Eye (tissue), 1 donor: Measurements from ENCODE around the gene GOLGA6L25.
"Not testable (repeated sequence)": the region's sequence is repeated elsewhere in the genome, so short reads cannot be mapped to it uniquely, and the experiment has no call there.

Experiments used
- DNase-seq: peaks from one replicate; pipeline ENCODE4 v3.0.0-alpha.2; 2015

GOLGA6L25 gene, protein sequence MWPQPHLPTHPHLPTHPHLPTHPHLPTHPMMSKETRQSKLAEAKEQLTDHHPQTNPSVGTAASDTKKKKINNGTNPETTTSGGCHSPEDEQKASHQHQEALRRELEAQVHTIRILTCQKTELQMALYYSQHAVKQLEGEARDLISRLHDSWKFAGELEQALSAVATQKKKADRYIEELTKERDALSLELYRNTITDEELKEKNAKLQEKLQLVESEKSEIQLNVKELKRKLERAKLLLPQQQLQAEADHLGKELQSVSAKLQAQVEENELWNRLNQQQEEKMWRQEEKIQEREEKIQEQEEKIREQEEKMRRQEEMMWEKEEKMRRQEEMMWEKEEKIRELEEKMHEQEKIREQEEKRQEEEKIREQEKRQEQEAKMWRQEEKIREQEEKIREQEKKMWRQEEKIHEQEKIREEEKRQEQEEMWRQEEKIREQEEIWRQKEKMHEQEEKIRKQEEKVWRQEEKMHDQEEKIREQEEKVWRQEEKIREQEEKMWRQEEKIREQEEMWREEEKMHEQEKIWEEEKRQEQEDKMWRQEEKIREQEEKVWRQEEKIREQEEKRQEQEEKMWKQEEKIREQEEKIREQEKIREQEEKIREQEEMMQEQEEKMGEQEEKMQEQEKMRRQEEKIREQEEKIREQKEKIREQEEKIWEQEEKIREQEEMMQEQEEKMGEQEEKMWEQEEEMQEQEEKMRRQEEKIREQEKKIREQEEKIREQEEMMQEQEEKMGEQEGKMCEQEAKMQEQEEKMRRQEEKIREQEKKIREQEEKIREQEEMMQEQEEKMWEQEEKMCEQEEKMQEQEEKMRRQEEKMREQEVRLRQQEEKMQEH

GRCh38 chr15:28553268-28553667, at the start of gene GOLGA6L25:
Gene GOLGA6L25 (plus strand): TSS chr15:28553568. CDS start chr15:28553629, 61 bp downstream.
- not testable (repeated sequence) for DNase-seq

DNA sequence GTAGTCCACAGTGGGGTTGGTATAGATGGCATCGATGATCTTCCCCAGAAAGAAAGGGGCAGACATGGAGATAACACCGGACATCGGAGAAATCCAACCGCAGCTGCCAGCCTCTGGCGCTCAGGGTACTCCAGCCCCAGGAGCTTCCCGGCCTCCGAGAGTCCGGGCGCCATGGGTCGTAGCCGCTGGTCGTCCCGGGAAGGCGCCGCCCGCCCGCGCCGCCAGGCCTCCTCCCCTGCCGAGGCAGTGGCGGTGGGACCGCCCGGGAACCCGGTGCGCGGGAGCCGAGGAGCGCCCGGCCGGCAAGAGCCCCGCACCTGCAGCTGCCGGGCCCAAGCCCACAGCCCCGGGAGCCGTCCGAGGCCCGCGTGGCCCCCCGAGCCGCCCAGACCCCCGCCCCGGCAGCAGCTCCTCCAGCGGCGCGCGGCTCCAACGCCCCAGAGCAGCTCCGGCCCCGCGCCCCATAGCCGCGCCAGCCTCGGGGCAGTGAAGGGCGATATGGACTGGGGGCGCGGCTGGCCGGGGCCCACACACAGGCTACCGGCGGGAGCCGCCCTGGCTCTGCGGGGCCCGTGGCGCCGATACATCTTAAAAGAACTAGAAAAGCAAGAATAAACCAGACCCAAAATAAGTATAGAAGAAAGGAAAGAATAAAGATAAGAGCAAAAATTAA, 45.0 kb upstream of the GOLGA6L25 start:
- not testable (repeated sequence) for DNase-seq

GRCh38 chr15:28514128-28514527, 39.2 kb upstream of the GOLGA6L25 start:
- DNase-seq = not testable (repeated sequence)

DNA sequence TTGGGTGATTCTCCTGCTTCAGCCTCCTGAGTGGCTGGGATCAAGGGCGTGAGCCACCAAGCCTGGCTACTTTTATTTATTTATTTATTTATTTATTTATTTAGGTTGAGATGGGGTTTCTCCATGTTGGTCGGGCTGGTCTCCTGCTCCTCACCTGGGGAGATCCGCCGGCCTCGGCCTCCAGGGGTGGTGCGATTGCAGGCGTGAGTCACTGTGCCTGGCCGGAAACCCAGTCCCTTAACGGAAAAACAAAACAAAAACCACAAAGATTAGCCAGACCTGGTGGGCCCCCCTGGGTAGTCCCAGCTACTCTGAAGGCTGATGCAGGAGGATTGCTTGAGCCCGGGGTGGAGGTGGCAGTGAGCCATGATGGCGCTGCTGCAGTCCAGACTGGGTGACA, 38.2 kb upstream of the GOLGA6L25 start:
- DNase-seq = not testable (repeated sequence)

DNA sequence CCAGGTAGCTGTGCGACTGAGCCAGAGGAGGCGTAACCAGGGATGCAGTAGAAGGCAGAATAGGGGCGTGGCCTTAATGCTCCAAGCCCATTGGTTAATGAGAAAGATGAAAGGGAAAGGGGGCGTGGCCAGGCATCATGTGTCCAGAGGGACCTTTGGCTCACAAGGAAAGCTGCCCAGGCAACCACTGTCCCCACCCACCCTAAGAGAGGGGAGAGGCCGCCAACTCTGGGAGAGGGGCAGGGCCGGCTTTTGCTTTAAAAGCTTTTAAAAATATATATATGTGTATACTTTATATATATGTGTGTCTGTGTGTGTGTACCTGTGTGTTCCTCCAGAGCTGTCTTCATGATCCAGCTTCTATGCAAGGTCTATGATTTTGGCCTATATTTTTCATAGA, 20.4 kb upstream of the GOLGA6L25 start, which contains the start of gene GOLGA8G:
Gene GOLGA8G (minus strand): TSS at position 18 of the 400 bp plus-strand sequence. CDS start 62 bp downstream, outside the sequence.
- not testable (repeated sequence) for DNase-seq

GRCh38 chr15:28573351-28573750, 20.0 kb downstream of the GOLGA6L25 start:
- DNase-seq = not testable (repeated sequence)

DNA sequence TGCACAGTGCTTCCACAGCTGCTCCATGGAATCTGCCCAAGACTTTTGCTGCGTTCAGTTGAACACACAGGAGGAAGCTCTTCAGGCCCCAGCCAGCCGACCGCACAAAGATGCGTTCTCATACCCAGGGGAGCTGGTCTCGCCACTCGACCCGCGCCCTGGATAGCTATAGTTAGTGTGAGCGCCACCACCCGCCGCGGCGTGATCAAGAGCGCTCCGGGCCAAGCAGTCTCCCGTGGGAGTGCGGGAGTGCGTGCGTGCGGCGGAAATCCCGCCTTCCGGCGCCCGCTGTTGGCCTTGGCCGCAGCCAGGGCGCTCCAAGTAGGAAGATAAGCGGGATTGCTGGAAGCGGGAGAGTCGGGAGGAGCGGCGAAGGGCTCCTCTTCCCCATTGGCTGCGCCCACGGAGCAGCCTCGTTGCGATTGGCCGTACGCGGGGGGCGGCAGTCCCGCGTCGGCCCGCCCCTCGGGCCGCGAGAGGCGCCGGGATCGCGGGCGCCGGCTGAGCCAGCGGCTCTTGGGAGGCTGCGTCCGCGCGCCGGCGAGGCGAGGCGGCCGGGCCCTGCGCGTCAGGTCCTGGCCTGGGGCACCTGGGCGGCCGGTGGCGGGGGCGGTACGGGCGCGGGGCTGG, 35.7 kb downstream of the GOLGA6L25 start:
- DNase-seq = not testable (repeated sequence)

- DNase-seq = not testable (repeated sequence)
Observed at GRCh38 chr15:28589769-28590168, 36.4 kb downstream of the GOLGA6L25 start.

DNA sequence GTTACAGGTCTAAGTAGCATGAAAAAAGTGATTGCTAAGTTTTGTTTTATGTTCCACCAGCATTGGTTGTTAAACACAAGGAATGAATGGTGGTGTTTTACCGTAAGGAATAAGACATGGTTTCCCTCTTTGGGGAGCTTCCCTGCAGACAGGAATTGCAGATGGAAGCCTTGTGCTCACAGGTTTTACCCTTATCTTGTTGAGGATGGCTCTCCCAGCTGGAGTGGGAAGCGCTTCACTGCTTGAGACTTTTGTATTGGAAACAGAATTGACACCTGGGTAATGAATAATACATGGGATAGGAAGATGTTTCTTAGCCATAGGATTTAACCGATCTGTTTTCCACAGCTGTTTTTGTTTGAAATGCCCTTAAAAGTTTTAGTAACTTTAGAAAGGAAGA, 39.0 kb downstream of the GOLGA6L25 start:
- DNase-seq = not testable (repeated sequence)

GRCh38 chr15:28593424-28594129, 40.2 kb downstream of the GOLGA6L25 start:
- not testable (repeated sequence) for DNase-seq

- not testable (repeated sequence) for DNase-seq
Observed at GRCh38 chr15:28597471-28597870, 44.1 kb downstream of the GOLGA6L25 start.

DNA sequence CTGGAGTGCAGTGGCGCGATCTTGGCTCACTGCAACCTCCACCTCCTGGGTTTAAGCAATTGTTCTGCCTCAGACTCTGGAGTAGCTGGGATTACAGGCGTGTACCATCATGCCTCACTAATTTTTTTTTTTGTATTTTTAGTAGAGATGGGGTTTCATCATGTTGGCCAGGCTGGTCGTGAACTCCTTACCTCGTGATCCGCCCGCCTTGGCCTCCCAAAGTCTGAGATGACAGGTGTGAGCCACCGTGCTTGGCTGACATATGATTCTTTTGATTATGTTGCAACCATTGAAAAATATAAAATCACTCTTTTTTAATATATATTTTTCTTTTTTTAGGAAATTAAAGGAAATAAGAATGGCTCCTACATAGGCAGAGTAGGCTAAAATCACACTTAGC, 44.8 kb downstream of the GOLGA6L25 start:
- DNase-seq = not testable (repeated sequence)

- DNase-seq = not testable (repeated sequence)
Observed at GRCh38 chr15:28602152-28602551, 48.8 kb downstream of the GOLGA6L25 start.
